K562 (cell line): ENCODE data around the gene DNAI1. TPM values are rescaled to one million over a fixed set of nuclear protein-coding genes. Genes with fewer than 3 reads are reported as not detected.
A peak's percentile ranks its signal among the peaks of the same experiment; 100 is the strongest.

Experiments
- ATAC-seq: fragments of 200-7000 bp; cut with Tn5 transposase; 3 replicates; pipeline ENCODE4 v1.9.1; 2020; ENCODE audit warnings: moderate library complexity
- BruUV-seq: library from RNA; stranded (reverse); fragments of 400-500 nt; replicated peaks from 2 replicates; lab custom pipeline; 2021; lab: Mats Ljungman, UMichigan
- CTCF ChIA-PET: fragments of 300-600 bp; formaldehyde crosslinking; extraction: SDS; loops from one replicate; lab custom pipeline; 2021; ENCODE audit warnings: low intra/inter-chr PET ratio; lab: Yijun Ruan, JAX
- POLR2A ChIA-PET: fragments of 300-600, 350-650 bp; sonication (Branson Sonifier 250); formaldehyde crosslinking; extraction: SDS; loops from one replicate; lab custom pipeline; 2021; ENCODE audit warnings: antibody characterized with exemption, inconsistent platforms; lab: Yijun Ruan, JAX
- DNase-seq, 4 experiments: peaks; one replicate each; pipeline versions ENCODE4 v3.0.0 to v3.0.0-alpha.2; 2011 to 2018; ENCODE audit warnings: low spot score in 3 of 4, mixed read lengths in 3 of 4; ENCODE audit errors: extremely low read depth in 1 of 4
- FAIRE-seq: peaks from 2 replicates; lab custom pipeline; 2011; peaks lifted over from hg19 to GRCh38; lab: Jason Lieb, UNC
- H2AFZ ChIP-seq: 2 replicates; pipeline ENCODE4 v1.6.0; 2011; ENCODE audit warnings: low read depth, low read length, control low read depth, inconsistent platforms
- H3K27ac ChIP-seq: fragments of 200-600 bp; 3 replicates; pipeline ENCODE4 v1.8.0; 2011; ENCODE audit warnings: low read depth, mild to moderate bottlenecking, control low read depth, inconsistent platforms, low read length, moderate library complexity, mixed read lengths; ENCODE audit errors: extremely low read depth
- H3K27me3 ChIP-seq, 2 experiments: fragments of 300-600 bp in 1 of 2; 2 replicates in 1 of 2; 3 replicates in 1 of 2; pipeline versions ENCODE4 v1.6.0 to v1.8.0; 2011; ENCODE audit warnings: inconsistent platforms in 2 of 2, low read length in 2 of 2, mild to moderate bottlenecking in 1 of 2, mixed read lengths in 1 of 2, moderate library complexity in 1 of 2; ENCODE audit not compliant: control insufficient read depth in 2 of 2, insufficient read depth in 2 of 2
- H3K36me3 ChIP-seq: fragments of 300-600 bp; 3 replicates; pipeline ENCODE4 v1.8.0; 2011; ENCODE audit warnings: mild to moderate bottlenecking, low read length, inconsistent platforms; ENCODE audit not compliant: control insufficient read depth, insufficient read depth
- H3K4me1 ChIP-seq, 2 experiments: fragments of 200-600 bp in 1 of 2; replicated peaks in 1 of 2; 2 replicates in 1 of 2; 3 replicates in 1 of 2; pipeline versions ENCODE4 v1.5.1 to v1.8.0; 2011; ENCODE audit warnings: inconsistent platforms in 2 of 2, low read length in 2 of 2, mild to moderate bottlenecking in 1 of 2, mixed read lengths in 1 of 2, moderate library complexity in 1 of 2; ENCODE audit not compliant: control insufficient read depth in 2 of 2, insufficient read depth in 2 of 2
- H3K4me2 ChIP-seq: 2 replicates; pipeline ENCODE4 v1.6.1; 2011; ENCODE audit warnings: low read length, control low read depth, inconsistent platforms, mixed read lengths; ENCODE audit not compliant: insufficient read depth
- H3K4me3 ChIP-seq: fragments of 200-600 bp; sonication (generic), shearing (Covaris generic); 2 replicates; pipeline ENCODE4 v1.5.1; 2016; ENCODE audit warnings: control low read depth, inconsistent platforms
- H3K79me2 ChIP-seq: fragments of 200-600 bp; 3 replicates; pipeline ENCODE4 v1.8.0; 2011; ENCODE audit warnings: low read length, inconsistent platforms; ENCODE audit not compliant: control insufficient read depth, insufficient read depth
- H3K9ac ChIP-seq, 2 experiments: 2 replicates each; pipeline versions ENCODE4 v1.6.0 to v1.6.1; 2011; ENCODE audit warnings: low read depth in 2 of 2, low read length in 2 of 2, control low read depth in 1 of 2, inconsistent platforms in 1 of 2, mild to moderate bottlenecking in 1 of 2, mixed read lengths in 1 of 2; ENCODE audit not compliant: insufficient read depth in 1 of 2
- H3K9me1 ChIP-seq: one replicate; pipeline ENCODE4 v1.6.0; 2011; ENCODE audit warnings: inconsistent platforms, mild to moderate bottlenecking, low read length, moderate library complexity; ENCODE audit not compliant: control insufficient read depth, insufficient read depth
- H3K9me3 ChIP-seq: replicated peaks from 2 replicates; pipeline ENCODE4 v1.5.1; 2011; ENCODE audit warnings: low read depth, low read length, inconsistent platforms; ENCODE audit not compliant: control insufficient read depth, insufficient read depth
- H4K20me1 ChIP-seq: replicated peaks from 2 replicates; pipeline ENCODE4 v1.6.1; 2011; ENCODE audit warnings: low read length, inconsistent platforms, mixed read lengths; ENCODE audit not compliant: control insufficient read depth, insufficient read depth
- CEBPB ChIP-seq: fragments of 450-650 bp; IDR thresholded peaks from 2 replicates; pipeline ENCODE4 v1.6.1; 2016; ENCODE audit warnings: missing genetic modification characterization, missing compliant biosample characterization
- WGBS: fragments of 100-300 bp; shearing (Covaris generic); methylation state at CpG from one replicate; pipeline ENCODE4 v1.1.6; 2016; ENCODE audit warnings: low coverage, mixed read lengths; ENCODE audit not compliant: insufficient coverage; ENCODE audit errors: missing lambda C conversion rate; 5-methylcytosine and 5-hydroxymethylcytosine counted together
- in situ Hi-C: fragments of 300-500 bp; cut with MboI; formaldehyde crosslinking; loops from 4 replicates; pipeline ENCODE4 v1.15.0; 2018; ENCODE audit warnings: inconsistent platforms, mixed read lengths
- intact Hi-C: fragments of 100-400 bp; cut with micrococcal nuclease; formaldehyde crosslinking; loops from 2 replicates; pipeline ENCODE4 v1.14.2; 2022
- polyA plus RNA-seq, 8 experiments: library from polyadenylated mRNA; depleted of rRNA in 4 of 8; stranded (reverse) in 5 of 8; unstranded in 3 of 8; fragments of >200 nt; fragmentation: Nextera tagmentation in 2 of 8; fragmentation: Illumina TruSeq in 1 of 8; extraction: Ambion mirVana in 2 of 8; extraction: Trizol in 1 of 8; gene quantifications; 2 replicates each; pipeline versions ENCODE4 v1.2.1 to v1.2.3, GENCODE V29; 2011 to 2014; ENCODE audit warnings: inconsistent platforms in 1 of 8, missing spikeins in 1 of 8
- total RNA-seq, 7 experiments: library from RNA; depleted of rRNA in 6 of 7; stranded (reverse); fragments of >200 nt in 6 of 7; fragmentation: Illumina TruSeq in 2 of 7; extraction: Trizol in 2 of 7; gene quantifications; 2 replicates each; pipeline versions ENCODE4 v1.2.1 to v1.2.3, GENCODE V29; 2011 to 2021; ENCODE audit warnings: low replicate concordance in 1 of 7
- TF ChIP-seq, protein P1 (sequence below), 3 experiments: fragments of 200-800 bp in 1 of 3; sonication (Bioruptor generic) in 1 of 3; sonication (generic) in 1 of 3; formaldehyde crosslinking in 1 of 3; IDR thresholded peaks; 2 replicates each; pipeline versions ENCODE4 v1.6.1 to v1.8.0; 2016 to 2022; ENCODE audit warnings: mild to moderate bottlenecking in 2 of 3, missing compliant biosample characterization in 2 of 3, missing genetic modification characterization in 2 of 3, missing genetic modification reagents in 1 of 3

The DNAI1 gene
- total and polyA plus RNA-seq, 9 of the 15 experiments (the other 6 are each of a cell fraction or from before 2014, with no cell fraction given), result 0.01 to 0.17 (median 0.04) TPM; not detected in 6

DNA sequence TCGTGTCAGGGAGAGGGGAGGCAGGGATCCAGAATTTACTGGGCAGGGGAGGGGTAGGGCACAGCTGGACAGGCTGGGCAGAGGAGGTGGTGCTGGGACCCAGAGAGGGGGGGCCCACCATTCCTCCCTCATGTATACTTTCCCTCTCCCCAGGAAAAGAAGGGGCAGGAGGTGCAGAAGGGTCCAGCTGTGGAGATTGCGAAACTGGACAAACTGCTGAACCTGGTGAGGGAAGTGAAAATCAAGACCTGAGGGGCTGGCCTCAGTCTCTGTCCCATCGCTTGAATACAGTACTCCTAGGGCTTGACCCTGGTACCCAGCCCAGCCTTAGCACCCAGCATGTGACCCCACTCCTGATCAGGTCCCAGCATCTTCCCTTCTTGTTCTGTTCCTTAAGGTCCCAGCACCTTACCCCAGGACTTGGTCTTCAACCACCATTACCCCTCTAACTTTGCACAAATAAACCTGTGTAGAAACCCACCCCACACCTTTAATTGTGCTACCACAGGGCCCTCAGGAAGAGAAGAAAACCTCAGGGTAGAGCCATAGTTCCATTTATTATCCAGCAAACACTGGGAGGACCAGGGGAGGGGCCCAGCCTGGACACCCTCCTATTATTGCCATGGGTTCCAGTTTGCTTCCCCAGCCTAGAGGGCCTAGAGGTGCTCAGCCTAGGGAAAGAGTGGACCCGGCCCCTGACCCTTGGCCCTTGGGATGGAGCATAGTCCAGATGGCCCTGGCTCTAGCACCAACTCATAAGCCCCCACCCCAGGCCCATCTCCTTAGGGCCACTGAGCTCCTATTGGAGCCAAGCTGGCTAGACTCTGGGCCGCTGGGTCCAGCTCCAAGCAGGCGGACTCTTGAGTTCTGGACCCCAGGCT, 62.1 kb downstream of the DNAI1 start:
- BruUV-seq, result no TSS peak
- peaks cover 6 to 12% of the 10 kb centered on the region in 2 experiments; a peak in 4 of 5 replicates for H3K4me1 ChIP-seq
- no peak overlapping the region for H3K27ac ChIP-seq
- in situ Hi-C loops (no loop called here), intact Hi-C loops (no loop called here)
- no peak overlapping the region for H3K4me2 ChIP-seq
- no peak overlapping the region for H3K4me3 ChIP-seq
- ATAC-seq (no peak), DNase-seq (no peak), FAIRE-seq (no peak)
- H3K9ac ChIP-seq, result no peak overlapping the region; a peak in 1 of 4 replicates
- no peaks in the 10 kb centered on the region for H4K20me1 ChIP-seq
- ChIA-PET POLR2A (interaction anchor here (1.0 kb wide), 1 partner anchor 11 kb away, joined by 4 read pairs; no protein-coding TSS in a partner anchor), CTCF (no interaction called here)
- no peaks in the 10 kb centered on the region for H3K79me2 ChIP-seq
- no peaks in the 10 kb centered on the region for H3K9me3 ChIP-seq
- H3K27me3 ChIP-seq, result peaks cover 0 to 15% of the 10 kb centered on the region in 2 experiments; a peak in 3 of 5 replicates
- TF ChIP-seq CEBPB (tag), result 0 out of 2 replicates have a peak, but pooled peaks have one; percentile 14
- TF ChIP-seq, protein P1, sequence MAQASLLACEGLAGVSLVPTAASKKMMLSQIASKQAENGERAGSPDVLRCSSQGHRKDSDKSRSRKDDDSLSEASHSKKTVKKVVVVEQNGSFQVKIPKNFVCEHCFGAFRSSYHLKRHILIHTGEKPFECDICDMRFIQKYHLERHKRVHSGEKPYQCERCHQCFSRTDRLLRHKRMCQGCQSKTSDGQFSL (CRISPR knock-in tag; IDR thresholded peaks at IDR 0.05), result no peak
- TF ChIP-seq, protein P1 (tag; IDR thresholded peaks at IDR 0.05), result no peak
- WGBS, result 3% methylated on average over 5 of the region's 6 CpGs
- H3K9me1 ChIP-seq, result no peaks in the 10 kb centered on the region
- no peak overlapping the region for H2AFZ ChIP-seq
- no peaks in the 10 kb centered on the region for H3K36me3 ChIP-seq
